Activated effector memory CD4-positive, alpha-beta T cell treated with Interleukin-2 at 50 U/mL for 16 hours (primary cell): ENCODE results near the gene TSSK6.

Experiments
- DNase-seq: peaks from one replicate; pipeline ENCODE4 v3.0.0-alpha.2; 2020

The TSSK6 gene

DNA sequence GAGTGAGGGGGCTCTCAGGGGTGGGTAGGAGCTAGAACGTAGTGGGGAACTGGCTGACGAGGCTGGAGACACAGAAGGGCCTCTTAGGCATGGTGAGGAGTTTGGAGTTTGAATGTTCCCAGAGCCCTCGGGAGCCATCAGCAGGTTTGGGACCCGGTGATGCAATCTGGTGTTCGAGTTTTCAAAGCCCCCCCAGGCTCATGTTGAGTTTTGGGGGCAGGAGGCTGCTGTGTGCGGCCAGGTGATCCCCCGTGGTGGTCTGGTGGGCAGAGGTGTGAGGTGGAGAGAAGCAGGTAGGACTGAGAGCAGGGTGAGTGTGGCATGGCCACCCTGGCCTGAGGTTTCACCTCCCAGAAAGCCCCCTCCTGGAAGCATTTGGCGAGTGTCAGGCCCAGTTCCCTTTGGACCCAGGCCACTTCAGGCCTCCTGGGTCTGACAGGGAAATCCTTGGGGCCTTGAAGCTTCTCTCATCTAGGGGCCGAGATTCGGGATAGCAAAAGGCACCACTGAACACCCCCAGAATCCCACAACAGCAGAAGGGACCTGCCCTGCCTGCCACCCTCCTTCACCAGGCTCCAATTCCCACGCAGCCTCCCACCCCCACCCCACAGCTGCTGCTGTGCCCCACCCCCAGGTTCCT lies 14.6 kb upstream of the TSSK6 start:
- DNase-seq, result no peak

DNA sequence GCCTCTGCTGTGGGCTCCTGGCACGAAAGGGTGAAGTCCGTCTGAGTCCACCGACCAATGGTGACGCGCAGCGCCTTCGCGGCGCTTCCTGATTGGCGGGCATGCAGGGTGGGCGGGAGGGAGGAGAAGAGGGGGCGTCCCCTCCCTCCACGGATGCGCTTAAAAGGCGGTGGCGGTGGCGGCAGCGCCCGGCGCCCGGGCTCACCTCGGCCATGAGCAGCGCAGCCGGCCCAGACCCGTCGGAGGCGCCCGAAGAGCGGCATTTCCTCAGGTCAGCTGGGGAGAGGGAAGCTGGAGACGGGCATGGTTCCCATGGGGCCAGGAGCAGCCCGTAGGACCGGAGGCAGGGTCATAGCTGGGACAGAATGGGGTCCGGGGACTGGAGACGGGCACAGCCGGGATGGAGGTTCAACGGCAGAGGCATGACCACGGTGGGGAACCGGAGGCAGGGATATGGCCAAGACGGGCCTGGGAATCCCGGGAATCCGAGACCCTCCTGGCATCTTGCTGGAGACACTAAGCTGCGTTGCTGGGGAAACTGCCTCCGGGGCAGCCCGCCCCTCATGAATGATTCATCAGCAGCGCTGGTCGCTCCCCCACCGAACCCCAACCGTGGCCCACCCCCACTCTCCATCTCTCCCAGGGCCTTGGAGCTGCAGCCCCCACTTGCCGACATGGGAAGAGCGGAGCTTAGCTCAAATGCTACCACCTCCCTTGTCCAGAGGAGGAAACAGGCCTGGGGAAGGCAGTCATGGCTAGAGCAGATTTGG lies 13.6 kb upstream of the TSSK6 start, which contains the start of gene YJEFN3:
Gene YJEFN3 (plus strand): TSS at position 191 of the 770 bp plus-strand sequence. CDS start 22 bp downstream, at position 213.
- no peak for DNase-seq

DNA sequence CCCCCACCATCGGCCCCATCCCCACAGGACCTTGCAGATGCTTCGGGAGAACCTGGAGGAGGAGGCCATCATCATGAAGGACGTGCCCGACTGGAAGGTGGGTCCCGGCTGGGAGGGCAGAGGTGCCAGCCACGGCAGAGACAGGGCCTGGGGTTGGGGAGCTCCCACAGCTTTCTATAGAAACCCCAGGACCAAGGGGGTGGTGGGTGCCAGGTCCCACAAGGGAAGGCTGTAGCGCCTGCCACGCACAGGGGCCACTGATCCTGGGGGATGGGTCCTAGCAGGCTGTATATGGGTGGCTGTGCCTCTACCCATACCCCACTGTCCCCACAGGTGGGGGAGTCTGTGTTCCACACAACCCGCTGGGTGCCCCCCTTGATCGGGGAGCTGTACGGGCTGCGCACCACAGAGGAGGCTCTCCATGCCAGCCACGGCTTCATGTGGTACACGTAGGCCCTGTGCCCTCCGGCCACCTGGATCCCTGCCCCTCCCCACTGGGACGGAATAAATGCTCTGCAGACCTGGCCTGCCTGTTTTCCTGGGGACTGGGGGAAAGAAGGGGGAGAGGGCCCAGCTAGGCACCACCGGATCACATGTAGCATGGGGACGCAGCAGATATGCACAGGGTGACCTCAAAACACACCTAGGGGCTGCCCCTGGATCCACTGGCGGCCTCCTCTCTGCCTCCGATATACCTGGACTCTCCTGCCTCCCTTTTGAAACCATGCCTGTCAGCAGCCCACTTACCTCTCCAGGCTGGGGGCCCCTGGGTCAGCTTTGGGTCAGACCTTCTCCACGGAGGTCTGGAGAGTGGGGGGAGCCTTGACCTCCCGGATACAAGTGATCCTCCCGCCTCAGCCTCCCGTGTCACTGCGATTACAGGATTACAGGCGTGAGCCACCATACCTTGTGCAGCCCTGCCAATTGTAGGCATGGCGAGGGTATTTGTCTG lies 12.6 kb upstream of the TSSK6 start:
- DNase-seq, result no peak

DNA sequence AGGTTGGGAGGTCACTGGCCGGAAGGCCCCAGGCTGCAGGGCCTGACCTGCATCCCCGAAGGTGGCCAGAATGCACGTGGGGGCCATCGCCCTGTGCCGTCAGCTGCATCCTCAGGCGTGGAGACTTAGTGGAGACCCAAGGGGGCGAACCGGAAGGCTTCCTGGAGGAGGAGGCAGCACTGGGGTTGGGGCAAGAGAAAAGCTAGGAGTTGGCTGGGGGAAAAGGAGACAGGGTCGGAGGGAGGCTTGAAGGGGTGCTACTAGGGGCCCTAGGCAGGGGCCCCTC lies 12.0 kb upstream of the TSSK6 start:
- no peak for DNase-seq

DNA sequence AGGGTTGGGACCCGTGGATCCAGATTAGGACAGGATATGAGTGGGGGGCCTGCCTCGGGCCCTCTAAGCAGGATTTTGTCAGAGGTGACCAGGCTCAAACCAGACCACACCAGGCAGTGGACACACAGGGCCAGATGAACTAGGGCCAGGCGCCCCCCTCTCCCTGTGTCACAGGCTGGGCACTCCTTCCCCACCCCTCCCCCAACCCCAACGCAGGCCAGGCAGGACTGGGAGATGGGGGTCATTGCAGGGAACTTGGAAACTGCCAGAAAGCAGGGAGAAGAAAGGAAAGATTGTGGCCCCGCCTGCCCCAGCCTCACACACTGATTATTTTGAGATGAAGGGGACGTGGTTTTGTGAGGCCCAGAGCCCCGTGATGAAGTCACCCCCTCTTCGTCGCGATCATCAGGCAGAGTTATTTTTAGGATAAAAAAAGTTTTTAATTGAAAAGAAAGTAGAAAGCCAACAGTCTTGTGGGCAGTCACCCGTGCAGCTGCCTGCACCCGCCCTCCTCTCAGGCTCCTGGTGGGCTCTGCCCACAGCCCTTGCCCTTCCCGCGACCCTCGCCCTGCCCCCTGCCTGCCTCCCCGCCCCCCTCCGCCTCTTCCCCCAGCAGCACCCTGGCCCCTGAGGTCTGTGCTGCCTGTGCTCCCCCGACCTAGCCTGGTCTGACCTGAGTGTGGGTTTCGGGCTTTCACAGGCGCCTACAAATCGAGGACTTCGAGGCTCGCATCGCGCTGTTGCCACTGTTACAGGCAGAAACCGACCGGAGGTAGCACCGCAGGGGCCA lies 11.4 kb upstream of the TSSK6 start:
- DNase-seq, result no peak

DNA sequence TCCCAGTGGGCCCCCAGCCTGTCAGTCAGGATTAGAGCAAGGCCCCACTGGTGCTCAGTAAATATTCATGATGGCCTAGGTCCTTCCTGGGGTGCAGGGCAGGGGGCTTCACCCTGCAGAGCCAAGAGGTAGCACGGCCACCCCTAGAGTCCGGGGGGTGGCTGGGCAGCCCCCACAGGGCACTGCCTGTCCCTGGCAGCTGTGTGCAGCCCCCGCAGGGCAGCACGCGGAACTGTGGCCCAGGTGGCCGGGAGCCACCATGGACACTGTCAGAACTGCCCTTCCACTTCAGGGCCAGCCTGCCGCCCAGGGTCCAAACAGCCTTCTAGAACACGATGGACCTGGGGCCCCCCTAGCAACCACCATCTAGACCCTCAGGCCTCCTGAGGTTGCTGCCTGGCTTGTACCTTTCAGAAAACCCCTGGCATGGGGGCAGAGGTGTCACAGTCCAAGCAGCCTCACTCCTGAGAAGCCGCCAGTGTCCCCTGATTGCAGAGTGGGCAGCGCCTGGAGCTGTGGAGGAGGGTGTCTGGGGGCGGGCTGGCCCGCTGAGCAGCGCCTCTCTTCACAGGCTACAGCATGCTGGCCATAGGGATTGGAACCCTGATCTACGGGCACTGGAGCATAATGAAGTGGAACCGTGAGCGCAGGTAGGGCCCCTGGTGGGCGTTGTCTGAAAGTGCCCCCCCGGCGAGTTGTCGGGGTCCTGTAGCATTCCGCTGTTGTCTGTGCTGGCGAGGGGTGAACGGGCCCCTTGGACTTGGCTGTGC lies 10.4 kb upstream of the TSSK6 start:
- no peak for DNase-seq

DNA sequence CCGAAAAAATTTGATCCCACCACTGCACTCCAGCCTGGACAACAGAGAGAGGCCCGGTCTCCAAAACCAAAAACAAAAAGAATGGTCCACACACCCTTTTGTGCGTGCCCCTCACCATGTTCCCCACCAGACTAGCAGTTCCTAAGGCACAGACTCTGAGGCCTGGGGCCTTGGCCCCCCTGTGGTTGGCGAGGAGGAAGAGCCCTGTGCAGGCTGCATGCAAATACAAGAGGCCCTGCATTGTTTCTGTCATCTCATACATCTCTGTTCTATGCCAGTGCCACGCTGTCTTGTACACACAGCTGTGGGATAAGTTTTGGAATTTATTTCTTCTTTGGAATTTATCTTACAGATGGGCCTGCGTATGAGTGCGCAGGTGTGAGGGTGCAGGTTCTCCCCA lies 8.7 kb upstream of the TSSK6 start:
- DNase-seq, result no peak

DNA sequence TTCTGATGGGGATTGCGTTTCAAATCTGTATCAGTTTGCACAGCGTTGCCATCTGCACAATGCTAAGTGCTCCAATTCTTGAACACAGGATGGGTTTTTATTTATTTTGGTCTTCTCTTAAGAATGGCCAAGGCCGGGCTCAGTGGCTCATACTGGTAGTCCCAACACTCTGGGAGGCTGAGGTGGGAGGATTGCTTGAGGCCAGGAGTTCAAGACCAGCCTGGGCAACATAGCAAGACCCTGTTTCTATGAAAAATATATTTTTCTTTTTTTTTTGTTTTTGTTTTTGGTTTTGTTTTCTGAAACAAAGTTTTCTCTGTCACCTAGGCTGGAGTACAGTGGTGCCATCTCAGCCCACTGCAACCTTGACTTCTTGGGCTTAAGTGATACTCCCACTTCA lies 7.8 kb upstream of the TSSK6 start:
- no peak for DNase-seq

DNA sequence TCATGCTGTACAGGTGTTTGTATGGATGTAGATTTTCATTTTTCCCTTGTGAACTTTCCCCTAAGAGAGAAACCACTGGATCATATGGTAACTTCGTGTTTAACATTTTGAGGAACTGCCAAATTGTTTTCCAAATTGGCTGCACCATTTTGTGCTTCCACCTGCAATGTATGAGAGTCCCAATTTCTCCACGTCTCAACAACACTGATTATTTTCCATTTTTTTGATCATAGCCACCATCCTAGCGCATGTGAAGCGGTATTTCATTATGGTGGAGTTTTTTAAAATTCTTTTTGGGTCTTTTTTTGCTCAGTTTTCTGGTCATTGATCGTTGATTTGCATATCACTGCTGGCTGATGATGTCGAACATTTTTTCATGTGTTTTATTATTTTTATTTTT lies 5.6 kb upstream of the TSSK6 start:
- no peak for DNase-seq

DNA sequence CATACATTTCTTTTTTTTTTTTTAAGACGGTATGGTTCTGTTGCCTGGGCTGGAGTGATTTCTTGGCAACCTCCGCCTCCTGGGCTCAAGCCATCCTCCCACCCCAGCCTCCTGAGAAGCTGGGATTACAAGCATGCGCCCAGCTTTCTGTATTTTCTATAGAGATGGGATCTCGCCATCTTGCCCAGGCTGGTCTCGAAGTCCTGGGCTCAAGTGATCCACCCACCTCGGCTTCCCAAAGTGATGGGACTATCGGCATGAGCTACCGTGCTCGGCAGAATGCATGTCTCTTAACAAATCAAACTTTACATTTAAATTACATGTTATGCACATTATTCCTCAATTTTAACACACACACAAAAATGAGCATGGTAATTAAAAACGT lies 1.9 kb upstream of the TSSK6 start:
- no peak for DNase-seq

DNA sequence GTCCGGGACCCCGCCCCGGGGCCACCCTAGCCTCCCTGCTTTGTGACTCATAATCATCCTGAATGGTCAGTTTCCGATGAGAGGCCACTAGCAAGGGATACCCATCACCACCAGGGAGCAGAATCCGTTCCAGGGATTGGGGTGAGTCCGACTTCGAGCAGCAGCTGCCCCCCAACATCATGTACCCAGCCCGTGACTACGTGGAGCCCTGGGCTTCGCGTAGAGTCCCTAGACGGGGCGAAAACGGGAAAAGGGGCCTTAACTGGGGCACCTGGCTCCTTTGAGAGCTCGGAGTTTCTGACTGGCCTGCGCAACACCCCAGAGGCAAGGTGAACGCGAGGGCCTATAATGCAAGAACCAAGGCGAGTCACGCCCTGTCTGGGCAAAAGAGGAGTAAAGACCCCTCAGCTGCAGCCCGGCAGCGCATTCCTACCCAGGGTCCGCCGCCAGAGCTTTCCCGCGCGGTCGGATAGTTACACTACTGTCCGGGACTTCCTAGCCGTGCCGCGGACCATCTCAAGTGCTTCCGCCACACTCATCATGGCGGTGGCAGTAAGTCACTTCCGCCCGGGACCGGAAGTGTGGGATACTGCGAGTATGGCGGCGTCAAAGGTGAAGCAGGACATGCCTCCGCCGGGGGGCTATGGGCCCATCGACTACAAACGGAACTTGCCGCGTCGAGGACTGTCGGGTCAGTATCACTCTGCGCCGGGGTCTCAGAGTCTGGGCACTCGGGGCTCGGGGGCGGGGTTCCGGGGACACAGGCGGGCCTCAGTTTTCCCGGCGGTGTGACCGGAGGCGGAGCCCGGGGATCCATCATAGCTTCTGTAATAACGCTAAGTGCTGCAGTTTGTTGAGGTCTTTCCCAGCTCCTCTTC lies 533 bp upstream of the TSSK6 start, which contains the start of gene NDUFA13:
Gene NDUFA13 (plus strand): TSS at position 584 of the 878 bp plus-strand sequence. CDS start 14 bp downstream, at position 598.
- peak; percentile 92 for DNase-seq

DNA sequence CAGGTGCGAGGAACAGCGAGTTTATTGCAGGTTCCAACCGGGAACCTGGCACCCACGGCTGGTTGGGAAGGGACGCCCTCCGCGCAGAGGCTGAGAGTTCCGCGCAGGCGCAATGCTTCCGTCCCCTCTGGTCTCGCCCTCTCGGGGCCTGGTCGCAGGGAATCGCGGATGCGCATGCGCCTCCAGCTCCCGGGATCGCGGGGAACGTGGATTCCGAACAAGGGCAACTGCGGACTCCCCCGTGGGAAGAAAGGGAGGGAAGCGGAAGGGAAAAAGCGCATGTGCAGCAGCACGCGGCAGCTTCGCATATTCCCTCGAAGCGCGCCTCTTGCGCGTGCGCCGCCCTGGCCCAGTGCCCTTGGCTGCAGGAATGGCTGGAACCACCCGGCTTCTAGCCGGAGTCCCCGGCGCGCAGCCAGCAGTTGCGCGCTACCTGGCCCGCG lies 1.1 kb downstream of the TSSK6 start:
- DNase-seq, result no peak

DNA sequence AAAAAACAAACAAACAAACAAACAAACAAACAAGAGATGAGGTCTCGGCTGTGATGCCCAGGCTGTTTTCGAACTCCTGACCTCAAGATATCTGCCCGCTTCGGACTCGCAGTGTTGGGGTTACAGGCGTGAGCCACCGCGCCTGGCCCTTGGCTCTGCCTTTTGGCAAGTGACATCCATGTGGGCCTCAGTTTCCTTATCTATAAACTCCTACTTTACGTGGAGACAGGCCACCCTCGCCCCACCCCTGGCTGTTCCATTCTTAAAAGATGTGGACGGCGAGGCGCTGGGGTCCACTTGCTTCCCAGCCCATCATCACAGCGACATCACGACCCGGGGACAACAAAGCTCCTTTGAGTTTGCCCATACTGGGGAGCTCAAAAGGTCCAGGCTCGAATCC lies 1.7 kb downstream of the TSSK6 start:
- DNase-seq, result no peak

DNA sequence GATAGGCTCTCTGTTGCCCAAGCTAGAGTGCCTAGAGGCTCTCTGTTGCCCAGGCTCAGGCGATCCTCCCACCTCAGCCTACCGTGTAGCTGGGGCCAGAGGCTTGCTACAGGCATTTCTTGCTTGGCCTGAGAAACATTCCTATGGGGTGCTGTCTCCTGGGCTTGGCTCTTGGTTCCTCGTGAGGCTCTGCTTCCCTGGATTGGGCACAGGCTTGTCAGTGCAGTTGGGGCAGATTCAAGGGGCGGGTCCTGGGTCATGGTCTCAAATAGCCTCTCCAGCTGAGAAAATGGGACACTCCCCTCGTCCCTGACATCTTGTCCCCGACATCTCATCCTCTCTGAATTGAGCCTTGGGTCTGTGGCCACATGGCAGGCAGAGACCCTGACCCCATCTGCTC lies 4.9 kb downstream of the TSSK6 start:
- DNase-seq, result no peak

DNA sequence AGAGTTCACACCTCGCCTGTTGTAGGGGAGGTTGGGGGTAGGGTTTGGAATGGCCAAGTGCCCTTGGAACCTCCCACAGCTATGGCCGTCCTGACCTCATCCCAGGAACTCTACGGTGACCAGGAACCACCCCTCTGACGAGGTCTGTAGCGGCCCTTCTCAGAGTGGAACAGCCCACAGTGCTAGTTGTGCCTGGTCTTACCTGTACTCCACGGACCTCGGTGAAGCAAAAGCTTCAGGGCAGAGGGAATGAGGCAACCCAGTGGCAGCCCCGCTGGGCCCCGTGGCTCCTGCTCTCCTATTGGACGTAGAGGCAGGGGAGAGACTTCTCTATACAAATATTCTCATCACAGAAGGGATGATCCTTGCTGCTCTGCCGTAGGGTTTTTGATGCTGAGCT lies 7.1 kb downstream of the TSSK6 start:
- DNase-seq, result no peak

DNA sequence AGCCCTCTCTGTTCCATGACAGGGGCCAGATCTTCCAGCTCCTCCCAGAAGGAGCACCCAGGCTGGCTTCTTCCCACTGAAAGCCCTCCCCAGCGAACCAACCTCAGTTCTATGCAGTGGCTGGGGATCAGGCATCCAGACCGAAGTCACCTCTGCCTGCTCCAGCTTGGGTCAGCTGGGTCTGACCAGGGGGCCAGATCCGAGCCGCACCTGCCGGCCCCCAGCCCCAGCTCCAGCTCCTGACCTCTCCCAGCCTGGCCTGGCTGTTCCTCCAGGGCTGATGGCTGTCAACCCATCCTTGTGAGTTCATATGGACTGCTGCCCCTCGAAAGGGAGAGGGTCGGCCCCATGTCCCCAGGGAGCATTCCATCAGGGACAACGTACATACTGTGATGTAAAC lies 8.0 kb downstream of the TSSK6 start:
- no peak for DNase-seq

DNA sequence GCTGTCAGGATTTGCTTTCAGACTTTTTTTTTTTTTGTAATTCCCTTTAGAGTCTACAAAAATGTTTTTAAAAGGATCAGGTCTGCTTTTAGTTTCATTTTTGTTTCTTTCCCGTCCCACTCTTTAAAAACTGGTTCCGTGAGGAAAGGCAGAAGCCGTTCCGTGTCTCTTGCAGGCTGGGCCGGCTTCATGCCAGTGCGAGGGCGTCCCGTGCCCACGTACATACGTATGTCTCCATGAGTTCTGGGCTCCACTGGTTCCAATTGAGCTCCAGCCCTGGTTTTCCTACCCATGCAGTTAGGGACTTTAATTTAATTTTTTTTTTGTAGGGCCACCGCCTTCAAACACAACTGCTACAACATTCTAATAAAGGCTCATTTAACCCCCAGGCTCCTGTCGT lies 8.8 kb downstream of the TSSK6 start:
- DNase-seq, result no peak

DNA sequence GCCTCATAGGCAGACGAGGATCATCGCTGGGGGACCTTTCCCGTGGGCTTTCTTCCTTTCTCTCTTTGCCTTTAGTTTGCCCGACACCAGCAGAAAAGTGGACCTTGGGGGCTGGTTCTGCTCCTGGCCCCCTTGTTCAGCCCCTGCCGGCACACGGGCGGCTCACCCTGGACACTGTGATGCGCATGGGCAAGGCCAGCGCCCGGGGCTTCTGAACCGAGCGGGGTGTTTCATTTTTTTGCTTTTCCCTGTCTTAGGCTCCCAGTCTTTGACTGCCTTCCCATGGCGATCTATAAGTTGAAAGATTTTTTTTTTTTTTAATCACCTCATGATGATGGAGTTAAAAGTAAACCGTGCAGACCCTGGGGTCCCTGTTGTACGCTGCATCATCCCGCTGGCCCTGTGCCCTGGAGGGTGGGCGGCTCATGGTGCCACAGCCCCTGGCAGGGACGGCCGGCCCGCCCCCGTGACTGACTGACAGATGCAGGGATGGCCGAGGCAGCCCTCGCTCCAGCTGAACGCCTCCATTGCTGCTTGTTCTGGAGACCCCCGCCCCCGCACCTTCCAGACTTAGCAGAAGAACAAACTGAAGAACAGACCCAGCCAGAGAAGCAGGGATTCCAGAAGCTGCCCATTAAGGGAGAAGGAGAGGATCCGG lies 9.6 kb downstream of the TSSK6 start:
- no peak for DNase-seq

DNA sequence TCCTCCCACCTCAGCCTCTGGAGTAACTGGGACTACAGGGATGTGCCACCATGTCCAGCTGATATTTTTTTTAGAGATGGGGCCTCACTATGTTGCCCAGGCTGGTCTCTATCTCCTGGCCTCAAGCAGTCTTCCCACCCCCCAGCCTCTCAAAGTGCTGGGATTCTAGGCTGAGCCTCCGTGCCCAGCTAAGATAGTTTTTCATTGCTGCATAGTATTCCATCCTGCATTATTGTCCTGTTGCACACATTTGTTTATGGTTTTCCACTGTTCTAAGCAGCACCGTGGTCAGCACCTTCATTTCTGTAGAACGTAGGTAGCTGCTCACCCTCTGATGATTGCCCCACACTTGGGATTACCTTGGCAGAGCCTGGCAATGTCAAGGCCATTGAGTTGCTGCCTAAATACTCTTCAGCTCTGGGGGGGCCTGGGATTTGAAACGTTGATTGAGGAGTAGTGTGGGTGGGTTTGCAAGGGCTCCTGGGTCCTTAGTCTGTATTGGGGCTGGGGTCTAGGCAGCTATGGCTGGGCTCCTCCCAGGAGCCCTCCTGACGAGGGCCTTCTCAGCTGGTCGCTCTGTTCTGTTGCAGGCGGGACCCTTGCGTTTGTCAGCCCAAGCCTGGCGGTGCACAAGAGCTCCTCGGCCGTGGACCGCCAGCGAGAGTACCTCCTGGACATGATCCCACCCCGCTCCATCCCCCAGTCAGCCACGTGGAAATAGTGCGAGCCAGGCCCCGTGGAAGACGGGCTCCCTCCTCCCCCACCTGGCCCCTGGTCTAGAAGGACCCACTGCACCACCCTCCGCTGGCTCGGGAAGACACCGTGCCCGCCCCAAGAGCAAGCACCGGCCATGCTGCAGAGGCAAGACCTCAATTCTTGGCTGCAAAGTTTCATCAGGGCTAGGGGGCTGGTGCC lies 10.3 kb downstream of the TSSK6 start:
- no peak for DNase-seq
